Caco-2 (cell line): ENCODE measurements around the gene NDUFA8. TPM values are rescaled to one million over a fixed set of nuclear protein-coding genes. Genes with fewer than 3 reads are reported as not detected.

ENCODE experiments used
- BruUV-seq: library from RNA; stranded (reverse); fragments of 400-500 nt; replicated peaks from 2 replicates; lab custom pipeline; 2021; lab: Mats Ljungman, UMichigan
- CTCF ChIA-PET: fragments of 300-600 bp; sonication (Branson Sonifier 250); formaldehyde crosslinking; loops from one replicate; lab custom pipeline; 2022; ENCODE audit warnings: antibody characterized with exemption; lab: Charles Lee
- POLR2A ChIA-PET: fragments of 300-600 bp; sonication (Branson Sonifier 250); formaldehyde crosslinking; loops from one replicate; lab custom pipeline; 2022; ENCODE audit warnings: antibody characterized with exemption; lab: Charles Lee
- DNase-seq, 2 experiments: peaks; one replicate each; pipeline versions ENCODE4 v3.0.0 to v3.0.0-alpha.2; 2020 to 2022
- H3K27me3 ChIP-seq: replicated peaks from 2 replicates; pipeline ENCODE4 v1.6.0; 2011; ENCODE audit warnings: low read length; ENCODE audit not compliant: control insufficient read depth, insufficient read depth
- H3K36me3 ChIP-seq: 2 replicates; pipeline ENCODE4 v1.5.1; 2011; ENCODE audit warnings: low read length; ENCODE audit not compliant: control insufficient read depth, insufficient read depth
- H3K4me1 ChIP-seq: fragments of 250-450 bp; sonication (Bioruptor Pico); 2 replicates; pipeline ENCODE4 v1.5.1; 2020; ENCODE audit warnings: mild to moderate bottlenecking
- H3K4me3 ChIP-seq: 2 replicates; pipeline ENCODE4 v1.5.1; 2011; ENCODE audit warnings: low read depth, mild to moderate bottlenecking, control low read depth, low read length
- H3K9me3 ChIP-seq: fragments of 250-450 bp; sonication (Bioruptor Pico); 2 replicates; pipeline ENCODE4 v1.5.1; 2020; ENCODE audit warnings: mild to moderate bottlenecking, moderate library complexity
- H3K27ac Mint-ChIP-seq: one replicate; pipeline ENCODE4 v1.8.0; 2022; ENCODE audit warnings: mixed read lengths; ENCODE audit not compliant: unreplicated experiment
- H3K27me3 Mint-ChIP-seq: one replicate; pipeline ENCODE4 v1.8.0; 2022; ENCODE audit warnings: mixed read lengths; ENCODE audit not compliant: insufficient read depth, unreplicated experiment
- H3K36me3 Mint-ChIP-seq: one replicate; pipeline ENCODE4 v1.8.0; 2022; ENCODE audit warnings: mild to moderate bottlenecking, mixed read lengths; ENCODE audit not compliant: insufficient read depth, unreplicated experiment
- H3K4me1 Mint-ChIP-seq: one replicate; pipeline ENCODE4 v1.8.0; 2022; ENCODE audit warnings: low read depth, mixed read lengths; ENCODE audit not compliant: unreplicated experiment
- H3K4me3 Mint-ChIP-seq: one replicate; pipeline ENCODE4 v1.8.0; 2022; ENCODE audit warnings: mild to moderate bottlenecking, moderate library complexity, mixed read lengths; ENCODE audit not compliant: unreplicated experiment
- H3K9me3 Mint-ChIP-seq: one replicate; pipeline ENCODE4 v1.8.0; 2022; ENCODE audit warnings: mixed read lengths; ENCODE audit not compliant: unreplicated experiment
- CTCF ChIP-seq, 2 experiments: fragments of 200-600 bp in 1 of 2; IDR thresholded peaks; 1 replicate in 1 of 2; 2 replicates in 1 of 2; pipeline versions ENCODE4 v1.5.1 to v1.8.0; 2011 to 2022; ENCODE audit warnings: antibody characterized with exemption in 1 of 2, control low read depth in 1 of 2, inconsistent platforms in 1 of 2, low read depth in 1 of 2, low read length in 1 of 2, mild to moderate bottlenecking in 1 of 2, moderate library complexity in 1 of 2; ENCODE audit not compliant: insufficient read depth in 1 of 2, severe bottlenecking in 1 of 2, unreplicated experiment in 1 of 2
- intact Hi-C: fragments of 100-400 bp; cut with micrococcal nuclease; formaldehyde crosslinking; loops from one replicate; pipeline ENCODE4 v1.10.0; 2022; ENCODE audit not compliant: unreplicated experiment
- total RNA-seq: library from RNA; stranded (reverse); gene quantifications from 2 replicates; pipeline ENCODE4 v1.2.3, GENCODE V29; 2022

The NDUFA8 gene
- total RNA-seq, 1 experiment from 2014 or later, result 58.0 TPM

- ChIA-PET CTCF (no interaction called here), POLR2A (no interaction called here)
- Mint-ChIP-seq H3K9me3 (no peaks in the 10 kb centered on the region), H3K4me1 (no peaks in the 10 kb centered on the region), H3K27me3 (no peaks in the 10 kb centered on the region), H3K27ac (no peak overlapping the region), H3K4me3 (no peak overlapping the region), H3K36me3 (no peaks in the 10 kb centered on the region)
- intact Hi-C loops, result no loop called here
- TF ChIP-seq CTCF (IDR thresholded peaks at IDR 0.05; ENCODE audit: insufficient read depth in 1 of 2, low read depth in 1 of 2, low read length in 1 of 2, severe bottlenecking in 1 of 2, unreplicated experiment in 1 of 2), result no peak
- H3K4me3 ChIP-seq, result no peak overlapping the region
- H3K4me1 ChIP-seq, result no peaks in the 10 kb centered on the region
- H3K27me3 ChIP-seq, result no peaks in the 10 kb centered on the region
- H3K9me3 ChIP-seq, result no peaks in the 10 kb centered on the region
- H3K36me3 ChIP-seq, result no peaks in the 10 kb centered on the region
- no peak for DNase-seq
- BruUV-seq, result no TSS peak
Observed at GRCh38 chr9:122188369-122188768, 28.8 kb upstream of the NDUFA8 start.

DNA sequence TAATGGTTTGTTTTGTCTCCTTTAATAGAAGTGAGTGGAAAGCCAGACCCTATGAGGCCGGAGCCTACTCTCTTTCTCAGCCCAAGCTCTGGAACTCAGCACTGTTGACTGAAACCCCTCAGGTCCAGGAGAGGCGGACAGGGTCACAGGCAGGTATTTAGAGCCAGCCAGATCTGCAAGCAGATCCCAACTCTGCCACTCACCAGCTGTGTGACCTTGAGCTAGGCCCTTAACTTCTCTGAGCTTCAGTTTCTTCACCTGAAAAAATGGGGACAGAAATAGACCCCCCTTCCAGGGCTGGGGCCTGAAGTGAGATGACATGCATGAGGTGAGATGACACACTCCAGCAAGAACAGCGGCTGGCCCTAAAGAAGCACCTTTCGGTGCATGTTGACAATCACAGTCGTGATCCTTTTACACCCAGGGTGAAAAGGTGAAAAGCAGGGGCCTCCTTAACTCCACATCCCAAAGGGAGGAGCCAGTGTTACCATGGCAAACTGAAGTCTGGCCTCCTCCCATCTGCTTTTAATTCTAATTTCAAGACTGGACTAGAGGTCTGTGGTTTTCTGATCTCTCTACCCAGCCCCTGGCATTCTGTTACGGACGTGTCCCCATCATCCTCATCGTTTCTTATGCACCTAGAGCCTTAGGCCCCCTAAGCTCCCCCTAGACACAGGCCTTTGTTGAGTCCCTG is 27.3 kb upstream of the NDUFA8 start:
- no peaks in the 10 kb centered on the region for H3K4me1 ChIP-seq
- H3K4me3 ChIP-seq, result no peak overlapping the region
- no peak overlapping the region for H3K4me3 Mint-ChIP-seq
- BruUV-seq, result no TSS peak
- no peaks in the 10 kb centered on the region for H3K36me3 Mint-ChIP-seq
- H3K27me3 Mint-ChIP-seq, result no peaks in the 10 kb centered on the region
- no peak for DNase-seq
- H3K9me3 ChIP-seq, result no peaks in the 10 kb centered on the region
- no peak overlapping the region for H3K27ac Mint-ChIP-seq
- ChIA-PET CTCF (no interaction called here), POLR2A (no interaction called here)
- H3K36me3 ChIP-seq, result no peaks in the 10 kb centered on the region
- intact Hi-C loops, result no loop called here
- H3K4me1 Mint-ChIP-seq, result no peaks in the 10 kb centered on the region
- H3K27me3 ChIP-seq, result no peaks in the 10 kb centered on the region
- TF ChIP-seq CTCF (IDR thresholded peaks at IDR 0.05; ENCODE audit: insufficient read depth in 1 of 2, low read depth in 1 of 2, low read length in 1 of 2, severe bottlenecking in 1 of 2, unreplicated experiment in 1 of 2), result no peak
- H3K9me3 Mint-ChIP-seq, result no peaks in the 10 kb centered on the region

DNA sequence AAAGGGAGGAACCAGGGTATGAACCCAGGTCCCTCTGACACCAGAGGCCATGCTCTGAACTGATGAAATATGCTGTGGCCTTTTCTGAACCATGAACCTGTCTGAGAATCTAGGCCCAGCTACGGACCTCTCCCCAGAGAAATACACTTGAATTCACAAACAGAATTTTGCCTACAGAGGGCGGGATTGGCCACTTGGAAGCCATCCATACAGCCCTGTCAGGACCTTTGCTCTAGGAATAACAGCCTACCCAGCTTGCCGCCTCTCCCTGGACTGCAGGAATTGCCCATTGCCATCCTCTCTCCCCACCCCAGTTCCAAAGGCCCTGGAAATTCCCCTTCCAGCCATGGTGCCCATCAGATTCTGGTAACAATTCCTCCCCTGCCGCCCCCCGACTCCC is 26.7 kb upstream of the NDUFA8 start:
- no peaks in the 10 kb centered on the region for H3K27me3 ChIP-seq
- H3K9me3 ChIP-seq, result no peaks in the 10 kb centered on the region
- 0 out of 2 replicates have a peak, but pooled peaks cover 1% of the 10 kb centered on the region for H3K4me1 ChIP-seq
- peak in 1 of 2 experiments; percentile 21 for TF ChIP-seq CTCF (IDR thresholded peaks at IDR 0.05; ENCODE audit: insufficient read depth in 1 of 2, low read depth in 1 of 2, low read length in 1 of 2, severe bottlenecking in 1 of 2, unreplicated experiment in 1 of 2)
- ChIA-PET CTCF (no interaction called here), POLR2A (no interaction called here)
- H3K4me3 Mint-ChIP-seq, result no peak overlapping the region
- intact Hi-C loops, result no loop called here
- no TSS peak for BruUV-seq
- H3K27ac Mint-ChIP-seq, result no peak overlapping the region
- no peaks in the 10 kb centered on the region for H3K36me3 ChIP-seq
- H3K4me1 Mint-ChIP-seq, result no peaks in the 10 kb centered on the region
- no peaks in the 10 kb centered on the region for H3K9me3 Mint-ChIP-seq
- no peak overlapping the region for H3K4me3 ChIP-seq
- H3K27me3 Mint-ChIP-seq, result no peaks in the 10 kb centered on the region
- peak in 1 of 2 experiments; percentile 28 for DNase-seq
- no peaks in the 10 kb centered on the region for H3K36me3 Mint-ChIP-seq
